Spinal cord (tissue), 10 donors: Measurements from ENCODE around the gene EWSR1. TPM values are rescaled to one million over a fixed set of nuclear protein-coding genes. Genes with fewer than 3 reads are reported as not detected.
A peak's percentile ranks its signal among the peaks of the same experiment; 100 is the strongest.

ENCODE experiments used
- DNase-seq, 6 donors: peaks; one replicate each; pipeline versions ENCODE4 v3.0.0 to v3.0.0-alpha.2; 2013 to 2015; ENCODE audit warnings: low spot score in 6 of 6, low read depth in 4 of 6
- H3K27ac ChIP-seq: one replicate; pipeline ENCODE4 v1.5.1; 2013; ENCODE audit warnings: low read depth, low read length, control low read depth
- H3K27me3 ChIP-seq: one replicate; pipeline ENCODE4 v1.6.1; 2013; ENCODE audit warnings: low read length; ENCODE audit not compliant: control insufficient read depth, insufficient read depth
- H3K36me3 ChIP-seq: one replicate; pipeline ENCODE4 v1.6.1; 2013; ENCODE audit warnings: low read length; ENCODE audit not compliant: control insufficient read depth, insufficient read depth
- H3K4me1 ChIP-seq: one replicate; pipeline ENCODE4 v1.6.1; 2013; ENCODE audit warnings: low read length; ENCODE audit not compliant: control insufficient read depth, insufficient read depth
- H3K4me3 ChIP-seq: one replicate; pipeline ENCODE4 v1.5.1; 2013; ENCODE audit warnings: low read depth, low read length, control low read depth
- H3K9me3 ChIP-seq: one replicate; pipeline ENCODE4 v1.6.1; 2013; ENCODE audit warnings: low read length; ENCODE audit not compliant: control insufficient read depth, insufficient read depth
- WGBS: methylation state at CpG from one replicate; pipeline ENCODE4 v1.1.5; 2013; ENCODE audit warnings: missing lambda C conversion rate; ENCODE audit not compliant: insufficient coverage; 5-methylcytosine and 5-hydroxymethylcytosine counted together
- polyA plus RNA-seq, 2 donors: library from polyadenylated mRNA; unstranded; fragments of 120-200 nt; gene quantifications; one replicate each; pipeline ENCODE4 v1.2.1, GENCODE V29; 2013; ENCODE audit not compliant: insufficient read length in 2 of 2
- total RNA-seq, 2 donors: library from RNA; depleted of rRNA in 1 of 2; stranded (reverse); fragments of 120-200 nt in 1 of 2; fragments of >200 nt in 1 of 2; gene quantifications; one replicate each; pipeline versions ENCODE4 v1.2.3 to v1.2.4, GENCODE V29; 2013 to 2014
- donor health status: healthy.

EWSR1 gene
- total and polyA plus RNA-seq, 4 donors = 114 to 316 (median 248) TPM

DNA sequence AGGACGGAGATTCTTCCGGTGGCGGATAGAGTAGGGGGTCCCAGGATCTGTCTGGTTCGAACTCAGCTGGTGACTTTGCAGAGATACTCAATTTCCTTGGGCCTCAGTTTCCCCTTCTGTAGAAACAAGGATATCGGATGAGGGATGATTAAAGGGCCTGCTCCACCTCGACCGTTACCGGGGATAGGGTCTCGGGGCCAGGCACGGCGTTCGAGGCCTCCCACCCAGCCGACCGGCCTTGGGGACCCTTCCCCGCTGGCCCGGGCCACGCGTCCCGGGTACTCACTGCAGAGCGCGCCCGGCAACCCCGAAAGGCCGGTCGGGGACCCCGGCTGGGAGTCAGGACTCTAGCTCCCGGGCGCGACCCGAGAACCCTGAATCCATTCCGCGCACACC lies 608 bp upstream of the EWSR1 start:
- Histone ChIP-seq H3K4me3 (peak overlapping the region; percentile 100), H3K27me3 (no peaks in the 10 kb centered on the region), H3K36me3 (peaks cover 32% of the 10 kb centered on the region), H3K27ac (peak overlapping the region; percentile 99), H3K4me1 (peaks cover 18% of the 10 kb centered on the region), H3K9me3 (no peaks in the 10 kb centered on the region)
- WGBS = under 1% methylated on average over 32 of the region's 32 CpGs
- peak in 2 of 6 donors; percentile 6 to 32 for DNase-seq

DNA sequence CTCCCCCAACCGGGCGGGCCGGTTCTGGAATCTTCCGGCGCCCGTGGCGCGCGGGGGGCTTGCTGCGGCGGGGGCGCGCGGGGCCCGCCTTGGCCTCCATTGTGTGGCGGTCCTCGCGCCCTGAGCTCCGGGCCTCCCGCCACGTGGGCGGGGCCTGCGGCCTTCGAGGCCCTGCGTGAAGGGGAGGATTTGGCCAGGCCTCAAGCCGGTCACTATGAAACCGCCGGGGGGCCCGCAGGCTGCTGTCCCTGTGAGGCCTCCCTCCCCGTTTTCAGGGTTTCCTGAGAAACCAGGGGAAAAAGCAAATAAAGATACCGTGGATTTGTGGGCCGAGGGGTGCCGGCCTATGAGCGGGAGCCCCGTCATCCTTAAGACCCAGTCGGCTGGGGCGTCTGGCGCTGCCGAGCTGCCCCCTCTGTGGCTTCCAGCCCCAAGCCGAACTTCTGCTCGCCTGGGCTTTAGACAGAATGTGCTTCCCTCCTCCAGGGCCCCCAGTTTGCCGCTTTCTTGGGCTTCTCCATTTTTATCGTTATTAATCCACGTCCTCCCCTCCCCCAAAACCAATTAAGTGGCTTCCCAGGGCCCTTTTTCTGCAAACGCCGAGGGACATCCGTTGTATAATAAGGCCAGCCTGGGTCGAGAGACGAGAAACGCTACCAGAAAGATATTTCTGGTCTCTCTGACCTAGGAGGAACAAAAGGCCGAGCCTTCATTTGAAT lies 602 bp downstream of the EWSR1 start:
- Histone ChIP-seq H3K4me1 (peaks cover 18% of the 10 kb centered on the region), H3K9me3 (no peaks in the 10 kb centered on the region), H3K27me3 (no peaks in the 10 kb centered on the region), H3K27ac (peak overlapping the region; percentile 99), H3K4me3 (peak overlapping the region; percentile 100), H3K36me3 (peaks cover 24% of the 10 kb centered on the region)
- peak; percentile 46 to 89 (median 64) for DNase-seq
- 0% methylated on average over 51 of the region's 51 CpGs for WGBS

DNA sequence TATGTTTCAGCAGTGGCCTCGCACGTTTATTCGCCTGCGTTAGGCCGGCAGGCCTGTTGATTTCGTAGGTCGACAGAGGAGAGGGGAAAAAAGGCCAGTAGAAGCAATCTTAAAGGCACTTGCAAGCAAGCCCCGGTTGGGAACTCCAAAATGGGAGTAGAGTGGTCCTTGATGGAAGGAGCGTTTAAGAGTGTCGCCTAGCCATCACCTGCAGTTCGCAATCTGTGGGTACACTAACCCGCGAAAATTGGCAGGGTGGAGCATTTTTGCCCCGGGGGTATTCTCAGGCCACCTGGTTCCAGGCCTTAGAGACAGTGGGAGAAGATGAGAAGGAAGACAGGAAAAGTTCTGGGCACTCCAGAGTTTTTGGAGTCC lies 1.1 kb downstream of the EWSR1 start:
- Histone ChIP-seq H3K4me1 (peaks cover 18% of the 10 kb centered on the region), H3K27me3 (no peaks in the 10 kb centered on the region), H3K36me3 (peaks cover 20% of the 10 kb centered on the region), H3K27ac (peak overlapping the region; percentile 99), H3K4me3 (peak overlapping the region; percentile 100), H3K9me3 (no peaks in the 10 kb centered on the region)
- WGBS = under 1% methylated on average over 14 of the region's 14 CpGs
- no peak for DNase-seq

DNA sequence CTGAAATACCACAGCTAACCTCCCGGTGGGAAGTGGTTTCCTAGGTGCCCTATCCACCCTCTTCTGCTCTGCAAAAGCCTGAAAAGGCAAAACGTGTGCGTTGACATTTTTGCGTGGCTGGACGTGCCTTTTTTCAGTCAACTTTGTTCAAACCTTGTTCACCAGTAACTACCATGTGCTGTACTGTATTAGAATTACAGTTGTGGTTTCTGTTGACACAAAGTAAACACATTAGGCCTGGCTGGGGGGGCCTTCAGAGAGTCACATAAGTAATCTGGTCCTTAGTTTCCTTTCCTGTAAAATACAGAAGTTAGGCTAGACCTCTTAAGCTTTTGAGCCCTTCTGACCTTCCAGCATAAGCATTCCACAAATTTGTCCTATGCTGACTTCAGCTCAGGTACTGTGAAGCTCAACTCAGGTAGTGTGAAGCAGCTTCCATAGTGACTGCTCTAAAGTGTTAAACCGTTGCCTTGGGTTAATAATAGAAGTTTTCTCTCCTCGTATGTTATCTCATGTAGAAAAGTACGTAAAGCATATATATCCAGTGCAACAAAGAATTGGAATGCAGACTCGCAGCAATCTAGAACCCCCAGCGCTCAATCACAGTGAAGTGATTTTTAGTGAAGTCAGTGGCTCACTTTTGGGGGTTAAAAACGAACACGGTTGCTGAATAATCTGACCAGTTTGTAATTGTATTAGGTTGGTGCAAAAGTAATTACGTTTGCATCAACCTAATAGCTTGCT lies 1.8 kb downstream of the EWSR1 start:
- DNase-seq = no peak
- no peaks in the 10 kb centered on the region for H3K27me3 ChIP-seq
- H3K36me3 ChIP-seq = peaks cover 15% of the 10 kb centered on the region
- H3K4me3 ChIP-seq = peak overlapping the region; percentile 100
- H3K9me3 ChIP-seq = no peaks in the 10 kb centered on the region
- 21% methylated on average over 7 of the region's 13 CpGs for WGBS
- H3K4me1 ChIP-seq = peaks cover 18% of the 10 kb centered on the region
- H3K27ac ChIP-seq = no peak overlapping the region

DNA sequence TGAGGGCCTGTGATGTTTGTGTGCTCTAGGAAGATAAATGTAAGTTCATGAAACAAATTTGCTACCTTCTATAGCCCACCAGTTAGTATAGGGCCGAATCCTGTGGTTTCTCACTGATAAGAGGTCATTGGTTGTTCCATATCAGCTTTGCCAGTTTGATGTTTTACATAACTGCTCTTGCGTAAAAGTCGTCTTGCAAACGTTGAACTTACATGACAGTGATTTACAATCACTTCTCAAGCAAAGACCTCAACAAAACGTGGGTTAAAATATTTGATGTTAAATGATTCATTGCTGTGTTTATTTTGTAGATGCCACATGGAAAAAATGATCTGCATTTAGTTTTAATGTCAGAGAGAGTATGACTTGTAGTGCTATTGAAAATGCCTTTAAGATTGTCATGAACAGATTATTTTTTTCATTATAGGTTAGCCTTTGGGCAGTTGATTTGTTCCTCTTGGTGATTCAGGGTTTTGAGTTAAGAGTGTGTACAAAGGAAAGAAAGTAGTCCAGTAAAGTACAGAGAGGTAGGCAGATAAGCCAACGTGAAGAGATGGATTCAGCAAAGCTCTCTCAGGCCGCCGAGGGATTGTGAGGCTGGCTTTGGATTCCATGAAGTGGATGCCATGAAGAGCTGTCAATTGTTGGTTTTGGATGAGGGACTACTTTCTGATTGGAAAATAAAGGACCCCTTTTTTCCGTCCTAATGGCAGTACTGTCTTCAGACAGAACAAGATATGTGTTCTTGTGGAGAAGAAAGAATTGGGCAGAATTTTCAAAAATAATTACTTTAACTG lies 2.6 kb downstream of the EWSR1 start:
- Histone ChIP-seq H3K27me3 (no peaks in the 10 kb centered on the region), H3K36me3 (peaks cover 8% of the 10 kb centered on the region), H3K27ac (no peak overlapping the region), H3K4me3 (peak overlapping the region; percentile 100), H3K9me3 (no peaks in the 10 kb centered on the region), H3K4me1 (peaks cover 18% of the 10 kb centered on the region)
- WGBS = 14% methylated on average over 3 of the region's 9 CpGs
- DNase-seq = no peak

DNA sequence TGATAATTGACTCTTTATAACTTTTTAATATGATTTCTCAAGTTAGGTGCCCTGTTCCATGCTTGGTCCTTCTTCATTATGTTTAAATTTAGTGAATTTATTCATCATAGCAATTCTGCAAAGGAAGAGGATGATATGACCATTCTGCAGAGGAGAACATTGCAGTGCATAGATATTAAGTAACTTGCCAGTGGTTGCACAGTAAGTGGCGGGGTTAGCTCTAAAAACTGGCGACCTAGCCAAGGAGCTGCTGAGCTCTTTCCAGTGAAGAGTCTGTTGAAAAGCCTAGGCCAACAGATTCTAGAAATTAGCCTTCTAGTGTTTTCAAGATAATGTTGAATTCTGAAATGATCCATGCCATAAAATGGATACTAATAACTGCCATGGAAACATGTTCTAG lies 4.6 kb downstream of the EWSR1 start:
- no peaks in the 10 kb centered on the region for H3K9me3 ChIP-seq
- H3K4me1 ChIP-seq = no peaks in the 10 kb centered on the region
- 71% methylated on average over 2 of the region's 2 CpGs for WGBS
- no peak for DNase-seq
- H3K36me3 ChIP-seq = peaks cover 20% of the 10 kb centered on the region
- no peak overlapping the region for H3K27ac ChIP-seq
- H3K27me3 ChIP-seq = no peaks in the 10 kb centered on the region
- no peak overlapping the region for H3K4me3 ChIP-seq

DNA sequence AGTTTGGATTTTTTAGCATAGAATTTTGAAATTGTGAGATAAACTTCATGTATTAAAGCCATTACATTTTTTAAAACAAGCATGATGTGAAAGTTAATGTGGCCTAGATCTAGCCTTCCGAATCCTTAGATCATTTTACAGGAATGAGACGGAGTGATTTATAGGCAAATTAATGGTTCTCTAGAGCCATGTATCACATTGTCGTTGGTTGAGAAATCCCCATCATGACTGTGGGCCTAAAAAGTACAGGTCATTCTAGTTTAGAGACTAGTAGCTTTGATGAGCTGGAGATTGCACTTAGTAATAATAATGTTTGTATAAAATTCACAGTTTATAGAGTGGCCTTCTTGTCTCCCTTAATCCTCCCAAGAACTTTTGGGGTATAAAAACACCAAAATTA lies 7.1 kb downstream of the EWSR1 start:
- no peaks in the 10 kb centered on the region for H3K4me1 ChIP-seq
- no peaks in the 10 kb centered on the region for H3K9me3 ChIP-seq
- H3K4me3 ChIP-seq = no peak overlapping the region
- no peak overlapping the region for H3K27ac ChIP-seq
- DNase-seq = no peak
- H3K36me3 ChIP-seq = peaks cover 37% of the 10 kb centered on the region
- H3K27me3 ChIP-seq = no peaks in the 10 kb centered on the region
- 77% methylated on average over 3 of the region's 3 CpGs for WGBS

DNA sequence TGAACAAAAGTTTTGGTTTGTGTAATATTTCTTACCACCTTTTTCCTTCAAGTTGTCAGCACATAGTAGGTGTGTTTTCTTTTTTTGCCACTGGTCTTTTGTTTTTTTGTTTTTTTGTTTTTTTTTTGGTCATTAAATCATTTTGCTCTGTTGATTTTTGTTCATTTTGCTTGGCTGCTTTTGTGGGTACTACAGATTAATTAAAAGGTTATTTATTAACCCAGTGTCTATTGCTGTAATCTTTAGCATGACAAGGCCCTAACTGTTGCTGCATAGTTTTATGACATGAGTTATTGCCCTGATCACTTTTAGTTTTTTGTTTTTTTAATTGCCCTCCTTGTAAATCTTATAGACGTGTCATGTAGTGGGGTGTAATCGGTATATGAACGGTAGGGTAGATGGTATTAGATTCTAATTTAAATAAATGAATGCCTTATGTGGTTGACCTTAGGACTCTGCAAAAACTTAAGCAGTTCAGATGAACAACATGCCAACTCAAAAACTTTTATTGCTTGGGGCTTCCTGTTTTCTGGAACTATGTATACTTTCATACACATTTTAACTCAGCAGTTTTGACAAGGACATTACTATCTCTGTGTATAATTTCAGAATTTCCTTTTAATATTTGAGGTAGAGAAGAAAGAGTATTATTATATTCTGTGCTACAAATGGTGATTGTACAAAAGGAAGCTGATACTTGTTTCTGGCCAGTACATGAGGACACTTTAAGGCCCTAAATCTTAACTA lies 7.9 kb downstream of the EWSR1 start:
- no CpG with 5 or more reads among the region's 3 CpGs for WGBS
- no peak overlapping the region for H3K4me3 ChIP-seq
- no peak for DNase-seq
- H3K36me3 ChIP-seq = peaks cover 45% of the 10 kb centered on the region
- no peak overlapping the region for H3K27ac ChIP-seq
- H3K27me3 ChIP-seq = no peaks in the 10 kb centered on the region
- H3K9me3 ChIP-seq = no peaks in the 10 kb centered on the region
- no peaks in the 10 kb centered on the region for H3K4me1 ChIP-seq

DNA sequence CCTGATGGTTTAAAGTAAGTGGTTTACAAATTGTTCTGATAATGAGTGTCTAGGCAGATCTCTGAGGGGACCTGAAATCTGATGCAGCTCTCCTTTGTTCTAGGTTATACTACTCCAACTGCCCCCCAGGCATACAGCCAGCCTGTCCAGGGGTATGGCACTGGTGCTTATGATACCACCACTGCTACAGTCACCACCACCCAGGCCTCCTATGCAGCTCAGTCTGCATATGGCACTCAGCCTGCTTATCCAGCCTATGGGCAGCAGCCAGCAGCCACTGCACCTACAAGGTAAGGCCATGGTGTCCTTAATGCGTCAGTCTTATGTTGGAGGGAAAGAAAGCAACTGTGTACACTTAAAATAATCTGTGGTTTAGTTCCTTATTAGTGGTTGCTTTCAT lies 9.9 kb downstream of the EWSR1 start:
- 100% methylated on average over 1 of the region's 1 CpG for WGBS
- Histone ChIP-seq H3K27me3 (no peaks in the 10 kb centered on the region), H3K4me3 (no peak overlapping the region), H3K36me3 (peaks cover 62% of the 10 kb centered on the region), H3K4me1 (no peaks in the 10 kb centered on the region), H3K9me3 (no peaks in the 10 kb centered on the region), H3K27ac (no peak overlapping the region)
- no peak for DNase-seq
